NOMO-1 treated with DMSO at 0.1 percent for 48 hours (cell line): ENCODE data around the gene HCFC1.

ENCODE experiments used
- DNase-seq: peaks from one replicate; lab custom pipeline; 2025; ENCODE audit not compliant: unreplicated experiment; lab: John Stamatoyannopoulos, UW

Gene HCFC1

DNA sequence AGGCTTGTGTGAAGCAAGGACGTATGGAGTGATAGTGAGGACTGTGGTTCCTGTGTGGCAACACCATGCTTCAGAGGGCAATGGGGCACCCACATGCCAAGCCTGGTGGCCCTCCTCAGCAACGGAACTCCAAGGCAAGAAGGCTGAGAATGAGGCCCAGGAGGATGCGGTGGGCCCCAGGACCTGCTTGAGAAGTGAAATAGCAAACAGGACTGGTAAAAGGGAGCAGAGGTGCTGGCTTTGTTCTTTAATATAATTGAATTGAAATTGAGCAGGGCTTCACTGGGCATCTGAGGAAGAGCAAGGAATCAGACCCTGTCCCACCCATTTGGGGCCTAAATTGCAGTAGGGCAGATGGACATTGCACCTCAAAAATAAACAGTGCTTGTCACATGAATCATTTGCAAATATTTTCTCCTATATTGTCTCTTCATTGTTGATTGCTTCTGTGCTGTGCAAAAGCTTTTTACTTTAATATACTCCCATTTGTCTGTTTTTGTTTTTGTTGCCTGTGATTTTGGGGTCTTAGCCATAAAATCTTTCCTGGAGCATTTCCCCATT lies 3.2 kb upstream of the HCFC1 start:
- DNase-seq, result no peak

DNA sequence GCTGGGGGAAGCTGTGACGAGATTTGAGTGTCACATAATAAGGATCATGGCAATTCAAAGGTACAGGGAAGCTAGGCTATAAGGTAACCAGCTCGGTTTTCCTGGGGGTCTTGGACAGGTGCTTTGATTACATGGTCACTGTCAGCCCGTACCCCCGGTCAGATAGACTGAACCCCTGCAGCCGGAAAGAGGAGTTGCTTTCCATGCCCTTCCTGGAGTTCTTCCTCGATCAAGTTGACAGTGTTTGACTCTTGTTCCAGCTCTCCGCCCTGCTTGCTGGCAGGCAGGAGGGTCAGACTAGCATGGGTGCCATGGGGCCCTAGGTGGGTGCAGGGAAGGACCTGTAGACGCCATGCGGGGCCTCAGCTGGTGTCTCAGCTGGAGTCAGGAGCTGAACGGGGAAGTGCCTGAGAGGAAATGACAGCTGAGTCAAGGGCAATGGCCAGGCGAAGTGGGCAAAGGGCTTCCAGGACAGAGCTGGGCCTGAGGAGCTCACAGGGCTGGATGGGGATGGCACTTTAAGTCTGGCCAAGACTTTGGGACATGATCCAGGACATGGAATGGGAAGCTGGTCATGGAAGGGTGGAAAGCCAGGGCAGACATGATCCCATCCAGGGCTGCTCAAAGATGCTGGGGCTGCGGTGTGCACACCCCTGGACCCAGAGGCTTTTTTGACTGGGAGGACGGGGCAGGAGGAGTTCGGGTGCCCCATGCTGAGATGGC lies 2.5 kb upstream of the HCFC1 start:
- peak; percentile 11 for DNase-seq

DNA sequence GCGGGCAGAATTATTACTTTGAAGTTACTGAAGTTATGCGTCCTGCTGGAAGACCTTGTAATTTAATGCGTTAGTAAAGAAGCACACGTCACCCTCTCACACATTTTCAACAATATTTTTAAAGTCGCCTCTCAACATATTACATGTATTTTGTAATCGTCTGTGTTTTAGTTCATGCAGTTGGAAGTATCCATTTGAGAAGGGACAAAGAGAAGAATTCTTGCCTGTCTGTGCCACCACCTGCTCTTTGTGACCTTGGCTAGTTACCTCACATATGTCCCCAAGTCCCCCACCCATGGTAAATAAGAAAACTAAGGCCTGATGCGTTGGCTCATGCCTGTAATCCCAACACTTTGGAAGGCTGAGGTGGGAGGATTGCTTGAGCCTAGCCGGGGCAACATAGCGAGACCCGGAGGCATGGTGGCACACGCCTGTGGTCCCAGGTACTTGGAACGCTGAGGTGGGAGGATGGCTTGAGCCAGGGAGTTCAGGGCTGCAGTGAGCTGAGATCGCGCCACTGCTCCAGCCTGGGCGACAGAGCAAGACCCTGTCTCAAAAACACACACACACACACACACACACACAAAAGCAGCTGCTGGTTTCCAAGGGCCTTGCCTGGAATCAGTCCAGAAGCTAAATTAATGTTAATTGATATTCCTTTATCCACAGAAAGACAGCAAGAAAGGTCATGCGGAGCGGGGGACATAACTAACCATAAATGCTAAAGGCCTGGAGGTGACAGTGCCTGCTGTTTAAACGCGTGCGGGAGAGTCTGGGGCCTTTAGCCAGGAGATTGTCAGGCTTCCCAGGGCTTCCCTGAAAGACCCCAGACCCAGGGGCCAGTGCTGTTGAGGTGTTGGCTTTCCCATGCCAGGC lies 1.7 kb upstream of the HCFC1 start:
- no peak for DNase-seq

DNA sequence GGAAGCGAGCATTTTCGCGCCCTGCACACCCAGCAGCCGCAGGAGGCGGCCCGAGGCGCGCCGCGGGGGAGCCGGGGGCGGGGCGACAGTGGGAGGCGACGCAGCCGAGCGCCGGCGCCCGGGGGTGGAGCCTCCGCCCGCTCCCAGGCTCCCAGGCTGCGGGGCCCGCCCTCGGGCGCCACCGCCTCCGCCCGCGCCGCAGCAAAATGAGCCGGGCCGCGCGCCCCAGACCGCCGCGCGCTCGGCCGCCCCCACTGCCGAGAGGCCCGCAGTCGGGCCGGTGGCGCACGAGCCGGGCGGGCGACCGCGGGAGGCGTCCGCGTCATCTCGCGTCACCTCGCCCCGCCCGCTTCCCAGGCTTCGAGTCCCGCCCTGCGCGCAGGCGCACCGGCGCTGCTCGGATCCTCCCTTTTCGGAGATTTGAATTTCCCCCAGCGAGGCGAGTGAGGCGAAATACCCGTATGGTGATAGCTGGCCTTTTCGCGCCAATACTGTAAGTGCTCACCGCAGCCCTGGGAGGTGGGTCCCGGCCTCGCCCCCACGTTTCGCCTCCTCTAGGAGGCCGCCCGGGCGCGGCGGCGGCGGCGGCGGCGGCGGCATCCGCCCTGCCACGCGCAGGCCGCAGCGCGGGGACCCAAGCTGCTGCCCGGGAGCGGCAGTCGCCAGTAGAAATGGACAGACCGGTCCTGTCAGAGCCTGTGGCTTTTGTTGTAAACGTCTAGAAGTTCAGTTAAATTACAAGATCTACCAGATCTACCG lies 929 bp upstream of the HCFC1 start, which contains the start of gene TMEM187:
TMEM187 (plus strand) TSS at position 387 of the 759 bp plus-strand sequence. CDS start 9,309 bp downstream, outside the sequence.
- peak; percentile 90 for DNase-seq

DNA sequence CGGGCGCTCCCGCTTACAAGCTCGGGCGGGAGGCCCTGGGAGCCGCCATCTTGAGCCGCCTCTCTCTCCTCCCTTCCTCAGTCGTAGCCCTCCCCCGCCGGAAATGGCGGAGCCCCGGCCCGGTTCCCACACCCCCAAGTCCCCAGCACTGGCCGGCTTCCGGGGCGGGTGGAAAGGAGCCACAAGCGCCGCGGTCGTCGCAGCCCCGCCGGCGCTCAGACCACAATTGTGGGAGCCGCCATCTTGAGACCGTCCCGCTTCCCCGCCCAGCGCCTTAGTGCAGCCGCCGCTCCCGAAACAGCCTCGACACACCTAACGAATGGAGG lies 531 bp downstream of the HCFC1 start:
- peak; percentile 85 for DNase-seq

DNA sequence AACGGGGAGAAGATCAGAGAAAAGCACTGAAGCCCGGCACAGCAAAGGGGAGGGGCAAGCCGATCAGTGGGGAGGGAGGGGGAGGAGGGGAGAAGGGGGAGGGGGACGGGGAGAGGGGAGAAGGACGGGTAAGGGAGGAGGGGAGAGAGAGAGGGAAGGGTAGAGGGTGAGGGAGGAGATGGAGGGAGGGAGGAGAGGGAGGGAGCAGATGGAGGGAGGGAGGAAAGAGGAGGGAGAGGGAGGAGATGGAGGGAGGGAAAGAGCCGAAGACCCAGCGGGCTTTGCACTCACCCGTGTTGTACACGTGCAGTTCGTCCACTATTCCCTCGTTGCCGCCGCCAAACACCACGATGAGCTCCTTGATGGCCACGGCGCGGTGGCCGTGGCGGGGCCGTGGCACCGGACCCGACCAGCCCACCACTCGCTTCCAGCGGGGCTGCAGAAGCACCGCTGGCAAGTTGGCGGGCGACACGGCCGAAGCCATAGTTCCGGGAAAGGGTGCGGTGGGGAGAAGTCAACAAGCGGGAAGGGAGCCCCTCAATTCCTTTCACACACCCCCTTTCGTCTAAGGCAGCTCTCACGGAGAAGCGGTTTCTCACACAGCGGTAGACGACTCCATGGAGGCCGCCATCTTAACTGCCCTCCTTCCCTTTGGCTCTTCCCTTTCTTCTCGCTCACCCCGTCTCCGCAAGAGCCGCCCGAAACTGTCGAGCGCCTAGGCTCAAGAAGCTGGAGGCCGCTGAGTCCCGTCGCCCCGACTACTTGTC lies 1.1 kb downstream of the HCFC1 start:
- DNase-seq, result peak; percentile 27

DNA sequence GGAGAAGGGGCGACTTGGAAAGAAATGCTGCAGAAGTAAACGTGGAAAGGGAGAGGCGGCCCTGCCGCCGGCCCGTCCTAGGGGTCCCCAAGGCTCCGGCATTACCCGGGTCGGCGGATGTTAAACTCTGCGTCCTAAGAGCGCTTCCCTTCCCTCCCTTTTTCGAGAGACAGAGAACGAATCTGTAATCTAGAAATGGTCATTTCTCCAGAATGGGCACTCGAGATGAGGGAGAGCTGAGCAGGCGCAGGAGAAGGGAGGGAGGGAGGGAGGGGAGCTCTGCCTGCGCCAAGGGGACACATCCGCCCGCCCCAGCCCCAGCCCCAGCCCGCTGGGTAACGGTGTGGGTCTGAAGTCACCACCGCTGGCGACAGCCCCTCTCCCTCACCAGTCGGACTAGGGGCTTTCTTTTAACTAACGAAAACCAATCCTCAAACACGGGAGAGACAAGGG lies 1.7 kb downstream of the HCFC1 start:
- no peak for DNase-seq

DNA sequence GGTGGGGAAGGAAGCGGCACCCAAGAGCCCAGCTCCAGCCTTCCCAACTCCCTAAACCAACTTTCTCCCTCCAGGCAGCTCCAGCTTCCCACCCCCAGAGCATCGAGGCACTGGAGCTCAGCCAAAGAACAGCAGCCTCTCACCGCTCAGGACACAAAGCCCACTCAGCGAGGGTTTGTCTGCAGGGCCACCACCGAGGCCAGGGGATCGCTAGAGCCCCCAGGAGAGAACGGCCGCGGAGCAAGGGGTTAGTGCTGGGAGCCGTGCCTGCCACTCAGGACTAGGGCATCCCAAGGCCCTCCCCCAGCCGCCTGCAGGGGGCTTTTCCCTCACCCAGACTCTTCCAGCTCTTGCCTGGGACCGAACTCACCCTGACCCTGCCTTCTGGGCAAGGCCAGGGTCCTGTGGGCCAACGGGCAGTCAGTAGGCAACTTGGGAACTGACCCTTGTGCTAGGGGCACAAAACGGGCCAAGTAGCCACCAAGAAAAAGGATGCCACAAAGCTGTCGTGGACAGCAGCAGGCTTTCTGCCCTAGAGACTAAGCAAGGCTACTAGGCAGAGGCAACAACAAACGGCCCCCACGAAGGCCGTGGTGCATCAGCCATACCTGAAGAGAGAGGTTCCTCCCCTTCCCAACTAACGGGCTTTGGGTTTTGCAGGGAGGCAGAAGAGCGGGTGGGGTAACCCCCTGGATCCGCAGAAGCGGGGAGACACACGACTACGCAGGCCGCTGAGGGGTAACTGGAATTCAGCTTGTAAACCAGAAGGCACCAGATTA lies 2.3 kb downstream of the HCFC1 start:
- DNase-seq, result no peak

DNA sequence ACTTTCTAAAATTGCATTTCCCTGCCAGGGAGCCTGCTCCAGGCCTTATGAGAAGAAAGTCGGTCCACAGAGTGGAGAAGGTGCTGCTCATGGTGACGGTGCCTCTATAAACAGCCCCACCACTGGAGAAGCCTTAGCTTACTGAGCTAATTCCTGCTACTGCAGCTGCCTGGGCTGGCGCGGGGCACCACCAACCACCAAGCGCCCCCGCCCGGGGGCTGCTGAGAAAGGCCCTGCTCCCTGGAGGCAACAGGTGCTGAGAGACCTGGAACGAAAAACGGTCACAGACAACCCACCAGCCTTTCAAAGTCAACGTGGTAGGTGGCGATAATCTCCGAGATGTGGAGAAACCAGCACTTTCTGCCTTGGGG lies 2.9 kb downstream of the HCFC1 start:
- DNase-seq, result no peak

DNA sequence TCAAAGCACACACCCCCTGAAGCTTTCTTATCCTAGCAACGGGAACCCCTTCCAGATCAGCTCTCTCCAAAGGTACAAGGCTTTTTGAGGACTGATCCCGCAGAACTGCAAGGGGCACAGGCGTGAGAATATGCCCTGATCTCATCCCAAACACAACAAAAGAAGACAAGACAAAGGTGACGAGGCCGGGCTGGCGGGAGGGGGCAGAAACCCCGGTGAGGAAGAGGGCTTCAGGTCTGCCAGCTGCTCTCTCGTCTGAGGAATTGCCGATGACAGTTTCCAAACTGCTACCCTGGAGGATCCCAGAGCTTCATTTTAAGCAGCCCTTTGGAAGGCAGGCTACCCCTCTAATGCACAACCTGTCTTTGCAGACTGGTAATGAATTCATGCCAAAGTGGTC lies 3.4 kb downstream of the HCFC1 start:
- DNase-seq, result no peak

DNA sequence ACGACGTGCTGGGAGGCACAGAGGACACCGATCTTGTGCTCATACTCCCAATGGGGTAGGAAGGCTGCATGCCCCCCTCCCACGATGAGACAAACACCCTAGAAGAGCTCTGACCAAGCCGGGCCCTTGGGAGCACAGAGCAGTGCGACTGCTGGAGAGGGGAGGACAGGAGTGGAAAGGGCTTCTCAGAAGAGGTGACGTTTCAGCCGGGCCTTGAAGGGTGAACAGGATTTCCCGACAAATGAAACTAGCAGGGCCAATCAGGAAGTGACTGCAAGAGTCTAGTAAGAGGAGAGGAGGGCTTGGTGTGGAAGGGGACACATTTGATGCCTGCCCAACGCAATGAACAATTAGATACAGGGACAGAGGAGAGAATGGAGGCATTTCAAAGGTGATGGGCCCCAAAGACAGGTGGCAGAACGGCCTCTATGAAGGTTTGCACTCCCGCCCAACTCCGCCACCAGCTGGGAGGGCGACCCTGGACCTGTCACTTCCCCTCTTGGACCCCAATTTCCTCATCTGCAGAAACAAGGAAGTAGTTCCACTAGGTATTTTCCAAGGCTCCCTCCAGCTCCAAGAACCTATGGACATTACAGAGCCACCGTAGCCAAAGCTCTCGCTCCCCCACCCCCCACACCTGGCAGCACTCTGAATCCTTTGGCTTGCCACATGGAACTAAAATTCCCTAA lies 3.9 kb downstream of the HCFC1 start:
- peak; percentile 17 for DNase-seq

DNA sequence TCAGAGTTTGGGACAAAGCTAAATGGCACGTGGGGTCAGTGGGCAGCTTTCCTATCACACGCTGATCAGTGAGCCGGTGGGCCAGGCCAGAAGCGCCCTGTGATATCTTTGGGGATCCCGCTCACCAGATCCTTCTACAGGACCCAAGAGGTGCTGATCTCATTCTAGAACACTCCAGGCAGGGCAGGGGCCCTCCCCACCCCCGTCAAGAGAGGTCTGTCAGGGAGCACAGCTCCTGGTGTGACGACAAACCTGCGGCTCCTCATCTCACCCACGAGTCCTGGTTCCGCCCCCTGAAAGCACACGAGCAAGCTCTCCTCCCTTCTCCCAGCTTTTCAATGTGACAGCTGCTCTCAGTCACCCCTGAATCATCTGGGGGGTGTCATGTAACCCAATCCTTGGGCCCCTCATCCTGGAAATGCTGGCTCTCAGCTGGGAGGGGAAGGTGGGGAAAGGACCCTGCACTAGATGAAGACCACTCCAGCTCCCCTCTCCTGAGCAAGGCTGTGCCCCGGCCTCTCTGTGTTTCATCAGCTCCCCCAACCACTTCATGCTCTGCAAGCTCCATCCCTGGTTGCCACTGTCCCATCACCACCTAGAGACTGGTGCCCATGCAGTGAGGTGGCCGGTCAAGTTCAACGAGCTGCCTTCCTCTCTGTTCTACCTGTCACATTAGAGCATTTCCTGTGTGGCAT lies 4.6 kb downstream of the HCFC1 start:
- DNase-seq, result no peak

DNA sequence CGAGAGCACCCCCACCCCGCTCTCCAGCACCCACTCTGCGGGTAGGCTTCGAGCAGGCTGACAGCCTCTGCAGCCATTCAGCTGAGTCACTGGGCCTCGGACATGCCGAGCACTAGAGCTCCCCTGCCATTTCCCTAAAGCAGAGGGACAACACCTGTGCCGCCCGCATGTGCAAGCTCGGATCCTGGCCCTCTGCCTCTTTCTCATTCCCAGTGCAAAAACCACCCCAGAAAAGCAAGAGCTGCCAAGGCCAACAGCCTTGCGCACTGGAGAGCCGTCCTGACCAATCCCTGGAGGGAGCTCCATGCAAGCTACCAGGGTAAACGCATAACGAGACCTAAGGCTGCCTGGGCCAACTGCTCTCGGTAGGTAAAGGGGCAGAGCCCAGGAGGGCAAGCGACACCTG lies 5.3 kb downstream of the HCFC1 start:
- DNase-seq, result no peak

DNA sequence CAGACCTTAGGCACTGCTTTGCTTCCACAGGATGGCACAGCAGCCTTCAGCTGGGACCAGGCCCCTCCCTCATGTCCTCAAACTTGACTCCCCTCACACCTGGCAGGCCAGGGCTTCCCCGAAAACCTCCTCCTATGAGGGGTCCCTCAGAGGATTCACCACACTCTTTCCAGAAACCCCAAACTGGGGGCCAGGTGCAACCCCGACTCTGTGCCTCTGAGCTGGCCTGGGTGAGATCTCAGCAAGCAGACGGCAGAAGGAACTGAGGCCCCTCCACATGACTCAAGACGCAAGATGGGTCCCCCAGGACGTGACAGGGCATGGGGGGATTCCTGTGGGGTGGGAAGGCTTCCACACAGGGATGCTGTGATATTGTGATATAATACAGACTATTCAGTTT lies 6.2 kb downstream of the HCFC1 start:
- DNase-seq, result no peak

DNA sequence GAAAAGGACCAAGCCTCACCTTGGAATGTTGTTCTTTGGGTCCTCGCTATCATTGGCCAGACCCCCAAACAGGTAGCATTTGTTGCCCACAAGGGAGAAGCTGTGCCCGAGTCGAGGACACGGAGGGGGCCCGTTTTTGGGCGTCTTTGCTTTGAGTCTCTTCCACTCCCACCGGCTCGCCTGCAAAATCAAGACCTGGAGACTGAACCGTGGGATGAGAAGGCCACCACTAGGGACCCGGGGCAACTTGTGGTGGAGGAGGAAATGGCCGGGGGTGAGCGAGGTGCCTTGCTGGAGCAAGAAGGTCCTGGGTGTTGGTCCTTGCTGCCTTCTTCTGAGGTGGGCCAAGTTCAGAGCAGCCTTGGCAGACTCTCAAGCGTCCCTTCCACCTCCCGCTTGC lies 7.5 kb downstream of the HCFC1 start:
- DNase-seq, result no peak

DNA sequence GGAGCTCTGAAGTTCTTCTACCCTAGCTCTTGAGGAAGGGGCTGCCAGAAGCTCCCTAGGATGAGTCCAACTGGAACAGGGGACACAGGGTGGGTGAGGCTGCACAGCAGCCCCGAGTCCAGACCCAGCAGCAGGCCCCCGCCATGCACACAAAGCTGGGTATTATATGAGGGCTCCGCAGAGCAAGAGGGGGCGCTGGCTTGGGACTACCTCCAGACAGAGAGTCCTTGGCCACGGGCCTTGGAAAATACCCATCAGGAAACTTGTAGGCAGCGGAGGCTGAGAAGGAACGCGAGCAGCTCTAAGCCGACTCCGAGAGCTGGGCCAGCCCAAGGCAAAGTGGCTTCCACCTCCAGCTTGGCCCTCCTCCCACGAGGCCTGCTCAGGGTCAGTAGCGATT lies 8.1 kb downstream of the HCFC1 start:
- DNase-seq, result no peak

DNA sequence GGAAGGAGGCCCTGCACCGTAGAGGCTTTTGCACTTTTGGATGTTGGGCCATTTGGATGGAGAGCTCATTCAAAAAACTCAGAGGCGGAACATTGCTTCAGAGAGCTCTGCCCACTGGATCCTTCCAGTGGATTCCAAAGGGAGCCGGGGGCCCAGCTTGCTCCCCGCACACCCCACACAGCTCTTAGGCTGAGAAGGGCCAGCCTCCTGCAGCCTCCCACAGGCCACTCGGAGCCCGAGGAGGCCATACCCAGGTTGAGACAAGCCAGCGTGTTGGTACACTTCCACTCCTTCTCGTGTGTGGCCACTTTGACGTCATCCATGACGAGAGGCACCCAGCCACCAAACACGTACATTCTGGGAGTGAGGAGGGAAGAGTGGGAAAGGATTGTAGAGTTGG lies 10.3 kb downstream of the HCFC1 start:
- DNase-seq, result no peak

DNA sequence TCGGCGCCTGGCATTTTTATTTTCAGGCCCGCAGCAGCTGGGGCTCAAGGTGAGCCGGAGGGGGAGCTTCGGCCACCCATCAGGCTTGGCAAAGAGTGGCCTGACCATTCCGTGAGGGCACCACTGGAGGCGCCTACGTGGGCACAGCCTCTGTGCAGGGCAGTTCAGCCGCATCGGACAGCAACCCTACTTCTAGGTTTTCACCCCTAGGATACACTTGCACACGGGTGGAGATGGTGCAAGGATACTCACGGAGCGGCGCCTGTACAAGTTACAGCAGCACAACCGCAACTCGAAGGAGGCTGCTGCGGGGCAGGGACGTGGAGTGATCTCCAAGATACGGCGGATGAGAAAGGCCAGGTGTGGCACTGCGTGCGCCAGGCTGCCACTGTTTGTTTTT lies 10.8 kb downstream of the HCFC1 start:
- DNase-seq, result no peak

DNA sequence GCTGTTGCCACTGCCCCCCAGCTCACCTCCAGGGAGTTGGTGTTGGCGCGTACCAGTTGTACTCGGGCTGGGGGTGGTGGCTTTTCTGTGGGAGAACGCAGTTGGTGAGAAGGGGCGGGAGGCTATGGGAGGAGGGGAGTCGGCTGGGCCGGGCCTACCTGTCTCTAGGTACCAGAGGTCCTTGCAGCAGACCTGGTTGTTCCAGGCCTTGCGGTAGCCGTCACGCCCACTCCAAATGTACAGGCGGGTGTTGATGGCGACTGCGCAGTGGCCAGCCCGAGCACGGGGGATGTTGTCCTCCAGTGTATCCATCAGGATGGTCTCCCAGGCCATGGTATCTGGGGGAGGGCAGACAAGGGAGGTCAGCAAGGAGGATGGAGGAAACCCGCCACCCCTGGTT lies 11.5 kb downstream of the HCFC1 start:
- no peak for DNase-seq
